ENCODE data around the gene ADAM30.

The ADAM30 gene

DNA sequence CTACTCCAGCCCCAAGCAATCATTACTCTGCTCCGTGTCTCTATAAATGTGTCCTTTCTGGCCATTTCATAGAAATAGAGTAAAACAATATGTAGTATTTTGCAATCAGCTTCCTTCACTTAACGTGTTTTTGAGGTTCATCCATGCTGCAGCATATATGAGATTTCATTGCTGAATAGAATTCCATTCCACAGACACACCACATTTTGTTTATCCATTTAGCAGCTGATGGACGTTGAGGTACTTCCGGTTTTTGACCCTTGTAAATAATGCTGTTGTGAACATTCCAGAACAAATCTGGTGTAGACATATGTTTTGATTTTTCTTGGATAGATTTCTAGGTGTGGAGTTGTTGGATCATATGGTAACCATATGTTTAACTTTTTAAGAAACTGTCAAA is 30.7 kb downstream of the ADAM30 start:
- ChIA-PET POLR2A (no interaction called here), CTCF (interaction anchor here (0.6 to 1.8 kb wide), 2 partner anchors 20 to 399 kb away, joined by 3 to 6 read pairs; no protein-coding TSS in a partner anchor)
- Histone ChIP-seq H3K4me3 (ENCODE audit: low read depth, low read length) (no peak overlapping the region), H3K27ac (ENCODE audit: extremely low read depth, low read depth, low read length) (no peak overlapping the region), H3K36me3 (ENCODE audit: control insufficient read depth in 2 of 2, insufficient read depth in 1 of 2, low read length in 2 of 2) (no peaks in the 10 kb centered on the region), H3K4me1 (ENCODE audit: control insufficient read depth, insufficient read depth, low read length) (no peaks in the 10 kb centered on the region), H3K9me3 (ENCODE audit: control insufficient read depth, insufficient read depth, low read depth, low read length) (no peaks in the 10 kb centered on the region)
- TF ChIP-seq ZFP37 (tag by site-specific recombination; IDR thresholded peaks at IDR 0.05) (no peak), ZNF529 (tag by site-specific recombination; IDR thresholded peaks at IDR 0.05; ENCODE audit: insufficient replicate concordance) (no peak), ZNF48 (tag by site-specific recombination; IDR thresholded peaks at IDR 0.05) (no peak)
- TF ChIP-seq, protein P1, sequence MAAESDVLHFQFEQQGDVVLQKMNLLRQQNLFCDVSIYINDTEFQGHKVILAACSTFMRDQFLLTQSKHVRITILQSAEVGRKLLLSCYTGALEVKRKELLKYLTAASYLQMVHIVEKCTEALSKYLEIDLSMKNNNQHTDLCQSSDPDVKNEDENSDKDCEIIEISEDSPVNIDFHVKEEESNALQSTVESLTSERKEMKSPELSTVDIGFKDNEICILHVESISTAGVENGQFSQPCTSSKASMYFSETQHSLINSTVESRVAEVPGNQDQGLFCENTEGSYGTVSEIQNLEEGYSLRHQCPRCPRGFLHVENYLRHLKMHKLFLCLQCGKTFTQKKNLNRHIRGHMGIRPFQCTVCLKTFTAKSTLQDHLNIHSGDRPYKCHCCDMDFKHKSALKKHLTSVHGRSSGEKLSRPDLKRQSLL (tag by site-specific recombination; IDR thresholded peaks at IDR 0.05) = no peak

DNA sequence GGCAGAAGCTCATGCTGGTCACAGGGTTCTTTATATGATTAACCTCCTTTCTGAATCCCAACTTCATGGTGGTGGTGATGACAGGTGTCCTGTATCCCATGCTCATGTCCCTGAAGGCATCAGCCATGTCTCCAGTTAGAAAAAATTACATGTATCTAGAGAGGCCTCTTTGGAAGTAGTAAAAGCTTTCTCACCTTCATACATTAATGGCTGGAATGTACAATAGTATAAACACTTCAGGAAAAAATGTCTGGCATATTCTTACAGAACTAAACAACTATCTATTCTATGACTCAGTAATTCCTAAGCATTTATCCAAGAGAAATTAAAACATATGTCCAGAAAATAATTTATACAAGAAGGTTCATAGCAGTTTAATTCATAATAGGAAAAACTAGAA is 34.0 kb downstream of the ADAM30 start:
- POLR2A ChIA-PET = no interaction called here
- TF ChIP-seq ZNF121 (tag by site-specific recombination; IDR thresholded peaks at IDR 0.05) = no peak
- TF ChIP-seq, protein P2, sequence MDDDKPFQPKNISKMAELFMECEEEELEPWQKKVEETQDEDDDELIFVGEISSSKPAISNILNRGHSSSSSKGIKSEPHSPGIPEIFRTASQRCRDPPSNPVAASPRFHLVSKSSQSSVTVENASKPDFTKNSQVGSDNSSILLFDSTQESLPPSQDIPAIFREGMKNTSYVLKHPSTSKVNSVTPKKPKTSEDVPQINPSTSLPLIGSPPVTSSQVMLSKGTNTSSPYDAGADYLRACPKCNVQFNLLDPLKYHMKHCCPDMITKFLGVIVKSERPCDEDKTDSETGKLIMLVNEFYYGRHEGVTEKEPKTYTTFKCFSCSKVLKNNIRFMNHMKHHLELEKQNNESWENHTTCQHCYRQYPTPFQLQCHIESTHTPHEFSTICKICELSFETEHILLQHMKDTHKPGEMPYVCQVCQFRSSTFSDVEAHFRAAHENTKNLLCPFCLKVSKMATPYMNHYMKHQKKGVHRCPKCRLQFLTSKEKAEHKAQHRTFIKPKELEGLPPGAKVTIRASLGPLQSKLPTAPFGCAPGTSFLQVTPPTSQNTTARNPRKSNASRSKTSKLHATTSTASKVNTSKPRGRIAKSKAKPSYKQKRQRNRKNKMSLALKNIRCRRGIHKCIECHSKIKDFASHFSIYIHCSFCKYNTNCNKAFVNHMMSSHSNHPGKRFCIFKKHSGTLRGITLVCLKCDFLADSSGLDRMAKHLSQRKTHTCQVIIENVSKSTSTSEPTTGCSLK (tag by site-specific recombination; IDR thresholded peaks at IDR 0.05) = no peak
- no peak for TF ChIP-seq ZNF624 (tag by site-specific recombination; IDR thresholded peaks at IDR 0.05)
- TF ChIP-seq TRIM28 (IDR thresholded peaks at IDR 0.05; ENCODE audit: borderline replicate concordance, low read length) = no peak
- TF ChIP-seq KLF8 (tag by site-specific recombination; IDR thresholded peaks at IDR 0.05) = no peak
- TF ChIP-seq ZNF830 (tag by site-specific recombination; IDR thresholded peaks at IDR 0.05; ENCODE audit: low read depth) = no peak
- TF ChIP-seq ZNF501 (tag by site-specific recombination; IDR thresholded peaks at IDR 0.05) = no peak
- Histone ChIP-seq H3K9me3 (ENCODE audit: control insufficient read depth, insufficient read depth, low read depth, low read length) (no peaks in the 10 kb centered on the region), H3K4me1 (ENCODE audit: control insufficient read depth, insufficient read depth, low read length) (no peaks in the 10 kb centered on the region), H3K27ac (ENCODE audit: extremely low read depth, low read depth, low read length) (no peak overlapping the region), H3K36me3 (ENCODE audit: control insufficient read depth in 2 of 2, insufficient read depth in 1 of 2, low read length in 2 of 2) (no peaks in the 10 kb centered on the region), H3K4me3 (ENCODE audit: low read depth, low read length) (no peak overlapping the region)
- CTCF ChIA-PET = interaction anchor here (1.0 kb wide), 2 partner anchors 8 to 17 kb away, joined by 3 read pairs; no protein-coding TSS in a partner anchor

DNA sequence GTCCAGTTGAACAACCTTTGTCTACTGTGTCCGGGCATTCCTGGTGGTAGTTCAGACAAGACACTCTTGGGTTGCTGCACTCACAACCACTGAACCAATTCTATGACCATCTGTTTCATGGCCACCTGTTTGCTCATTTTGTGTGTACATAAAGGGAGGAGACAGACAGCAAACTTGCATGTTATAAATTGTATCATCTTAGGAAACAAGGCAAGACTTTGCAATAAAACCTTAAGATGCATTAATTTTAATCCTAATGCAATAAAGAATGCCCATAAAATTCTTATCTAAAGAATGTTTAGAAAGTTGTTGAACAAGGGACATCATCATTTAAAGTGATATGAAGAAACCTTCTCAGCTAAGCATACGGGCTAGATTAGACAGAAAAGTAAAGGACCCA is 34.8 kb downstream of the ADAM30 start:
- Histone ChIP-seq H3K27ac (ENCODE audit: extremely low read depth, low read depth, low read length) (no peak overlapping the region), H3K4me3 (ENCODE audit: low read depth, low read length) (no peak overlapping the region), H3K4me1 (ENCODE audit: control insufficient read depth, insufficient read depth, low read length) (no peaks in the 10 kb centered on the region), H3K9me3 (ENCODE audit: control insufficient read depth, insufficient read depth, low read depth, low read length) (no peaks in the 10 kb centered on the region), H3K36me3 (ENCODE audit: control insufficient read depth in 2 of 2, insufficient read depth in 1 of 2, low read length in 2 of 2) (no peaks in the 10 kb centered on the region)
- ChIA-PET POLR2A (no interaction called here), CTCF (interaction anchor here (1.0 kb wide), 2 partner anchors 9 to 16 kb away, joined by 3 read pairs; no protein-coding TSS in a partner anchor)
- TF ChIP-seq PBX3 (CRISPR knock-in tag; IDR thresholded peaks at IDR 0.05) (no peak), ZNF214 (tag by site-specific recombination; IDR thresholded peaks at IDR 0.05; ENCODE audit: borderline replicate concordance) (no peak), ZFP41 (tag by site-specific recombination; IDR thresholded peaks at IDR 0.05; ENCODE audit: borderline replicate concordance) (no peak), PRDM1 (tag by site-specific recombination; IDR thresholded peaks at IDR 0.05) (no peak), ZNF571 (tag by site-specific recombination; IDR thresholded peaks at IDR 0.05) (no peak), ZNF239 (tag by site-specific recombination; IDR thresholded peaks at IDR 0.05) (no peak), ZBTB7A (tag by site-specific recombination; IDR thresholded peaks at IDR 0.05; ENCODE audit: low read depth) (no peak), YY1 (tag by site-specific recombination; IDR thresholded peaks at IDR 0.05) (no peak), ZNF223 (tag by site-specific recombination; IDR thresholded peaks at IDR 0.05) (no peak), ZNF510 (tag by site-specific recombination; IDR thresholded peaks at IDR 0.05; ENCODE audit: insufficient replicate concordance) (no peak), ZNF521 (tag by site-specific recombination; IDR thresholded peaks at IDR 0.05) (no peak), ZFP37 (tag by site-specific recombination; IDR thresholded peaks at IDR 0.05) (no peak), ZBTB1 (tag by site-specific recombination; IDR thresholded peaks at IDR 0.05) (no peak), ZNF654 (tag by site-specific recombination; IDR thresholded peaks at IDR 0.05; ENCODE audit: low read depth) (no peak)
- TF ChIP-seq, protein P3, sequence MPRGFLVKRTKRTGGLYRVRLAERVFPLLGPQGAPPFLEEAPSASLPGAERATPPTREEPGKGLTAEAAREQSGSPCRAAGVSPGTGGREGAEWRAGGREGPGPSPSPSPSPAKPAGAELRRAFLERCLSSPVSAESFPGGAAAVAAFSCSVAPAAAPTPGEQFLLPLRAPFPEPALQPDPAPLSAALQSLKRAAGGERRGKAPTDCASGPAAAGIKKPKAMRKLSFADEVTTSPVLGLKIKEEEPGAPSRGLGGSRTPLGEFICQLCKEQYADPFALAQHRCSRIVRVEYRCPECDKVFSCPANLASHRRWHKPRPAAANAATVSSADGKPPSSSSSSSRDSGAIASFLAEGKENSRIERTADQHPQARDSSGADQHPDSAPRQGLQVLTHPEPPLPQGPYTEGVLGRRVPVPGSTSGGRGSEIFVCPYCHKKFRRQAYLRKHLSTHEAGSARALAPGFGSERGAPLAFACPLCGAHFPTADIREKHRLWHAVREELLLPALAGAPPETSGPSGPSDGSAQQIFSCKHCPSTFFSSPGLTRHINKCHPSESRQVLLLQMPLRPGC (tag by site-specific recombination; IDR thresholded peaks at IDR 0.05) = no peak
- TF ChIP-seq, protein P4, sequence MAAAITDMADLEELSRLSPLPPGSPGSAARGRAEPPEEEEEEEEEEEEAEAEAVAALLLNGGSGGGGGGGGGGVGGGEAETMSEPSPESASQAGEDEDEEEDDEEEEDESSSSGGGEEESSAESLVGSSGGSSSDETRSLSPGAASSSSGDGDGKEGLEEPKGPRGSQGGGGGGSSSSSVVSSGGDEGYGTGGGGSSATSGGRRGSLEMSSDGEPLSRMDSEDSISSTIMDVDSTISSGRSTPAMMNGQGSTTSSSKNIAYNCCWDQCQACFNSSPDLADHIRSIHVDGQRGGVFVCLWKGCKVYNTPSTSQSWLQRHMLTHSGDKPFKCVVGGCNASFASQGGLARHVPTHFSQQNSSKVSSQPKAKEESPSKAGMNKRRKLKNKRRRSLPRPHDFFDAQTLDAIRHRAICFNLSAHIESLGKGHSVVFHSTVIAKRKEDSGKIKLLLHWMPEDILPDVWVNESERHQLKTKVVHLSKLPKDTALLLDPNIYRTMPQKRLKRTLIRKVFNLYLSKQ (tag by site-specific recombination; IDR thresholded peaks at IDR 0.05; ENCODE audit: borderline replicate concordance) = no peak

Measured in HEK293 (cell line).